DOHH2 (cell line): ENCODE measurements around the gene SLC6A17.

Experiments used
- H3F3A ChIP-seq: fragments of 200-600 bp; sonication (generic), shearing (Covaris generic); 2 replicates; pipeline ENCODE4 v1.6.0; 2016; ENCODE audit warnings: antibody characterized with exemption, mild to moderate bottlenecking; ENCODE audit not compliant: control insufficient read depth, insufficient read depth
- H3K27ac ChIP-seq: fragments of 200-600 bp; sonication (generic); 2 replicates; pipeline ENCODE4 v1.5.1; 2014; ENCODE audit warnings: low read depth, mild to moderate bottlenecking, low read length, moderate library complexity
- H3K27me3 ChIP-seq: fragments of 200-600 bp; sonication (generic); 2 replicates; pipeline ENCODE4 v1.6.1; 2014; ENCODE audit warnings: mild to moderate bottlenecking, low read length, mixed read lengths; ENCODE audit not compliant: control insufficient read depth
- H3K36me3 ChIP-seq: fragments of 200-600 bp; sonication (generic); 2 replicates; pipeline ENCODE4 v1.6.1; 2014; ENCODE audit warnings: mild to moderate bottlenecking, low read length, moderate library complexity, mixed read lengths; ENCODE audit not compliant: control insufficient read depth
- H3K4me1 ChIP-seq: fragments of 200-600 bp; sonication (generic); 2 replicates; pipeline ENCODE4 v1.6.1; 2014; ENCODE audit warnings: mild to moderate bottlenecking, low read length, mixed read lengths; ENCODE audit not compliant: control insufficient read depth
- H3K4me2 ChIP-seq: fragments of 200-600 bp; sonication (generic); 2 replicates; pipeline ENCODE4 v1.6.0; 2014; ENCODE audit warnings: mild to moderate bottlenecking, low read length, moderate library complexity
- H3K4me3 ChIP-seq: fragments of 200-600 bp; sonication (generic); 2 replicates; pipeline ENCODE4 v1.5.1; 2014; ENCODE audit warnings: mild to moderate bottlenecking, low read length, mixed read lengths
- H3K79me2 ChIP-seq: fragments of 200-600 bp; sonication (generic); 2 replicates; pipeline ENCODE4 v1.6.1; 2014; ENCODE audit warnings: mild to moderate bottlenecking, low read length, mixed read lengths; ENCODE audit not compliant: control insufficient read depth
- H3K9me2 ChIP-seq: fragments of 200-600 bp; sonication (generic); replicated peaks from 2 replicates; pipeline ENCODE4 v1.6.1; 2014; ENCODE audit warnings: mild to moderate bottlenecking, low read length, mixed read lengths; ENCODE audit not compliant: control insufficient read depth
- H3K9me3 ChIP-seq: fragments of 200-600 bp; sonication (generic); 2 replicates; pipeline ENCODE4 v1.6.1; 2014; ENCODE audit warnings: antibody characterized with exemption, low read length, mixed read lengths; ENCODE audit not compliant: control insufficient read depth, insufficient read depth
- H4K20me1 ChIP-seq: fragments of 200-600 bp; sonication (generic); 2 replicates; pipeline ENCODE4 v1.6.0; 2014; ENCODE audit warnings: low read depth, mild to moderate bottlenecking, antibody characterized with exemption, low read length, moderate library complexity; ENCODE audit not compliant: control insufficient read depth, insufficient read depth
- CTCF ChIP-seq: fragments of 200-600 bp; sonication (generic); IDR thresholded peaks from one replicate; pipeline ENCODE4 v1.5.1; 2014; ENCODE audit warnings: antibody characterized with exemption, mild to moderate bottlenecking, low read depth, low read length; ENCODE audit not compliant: poor library complexity, severe bottlenecking
- EZH2phosphoT487 ChIP-seq: fragments of 200-600 bp; sonication (generic); IDR thresholded peaks from 2 replicates; pipeline ENCODE4 v1.6.1; 2017; ENCODE audit warnings: borderline replicate concordance, mild to moderate bottlenecking, antibody characterized with exemption, low read length, moderate library complexity, mixed read lengths

The SLC6A17 gene

GRCh38 chr1:110243574-110243973 lies 93.3 kb downstream of the SLC6A17 start:
- H3K9me3 ChIP-seq, result no peaks in the 10 kb centered on the region
- H3K79me2 ChIP-seq, result no peaks in the 10 kb centered on the region
- no peaks in the 10 kb centered on the region for H3K36me3 ChIP-seq
- peak overlapping the region; percentile 65 for H3K4me2 ChIP-seq
- peak overlapping the region; percentile 55 for H3K4me3 ChIP-seq
- no peaks in the 10 kb centered on the region for H3K9me2 ChIP-seq
- TF ChIP-seq EZH2phosphoT487, result no peak
- no peak for TF ChIP-seq CTCF
- H3K4me1 ChIP-seq, result peaks cover 46% of the 10 kb centered on the region
- peaks cover 11% of the 10 kb centered on the region; the same call in 1 of the 2 replicates for H3F3A ChIP-seq
- peak overlapping the region; percentile 65 for H3K27ac ChIP-seq
- H3K27me3 ChIP-seq, result no peaks in the 10 kb centered on the region
- H4K20me1 ChIP-seq, result no peaks in the 10 kb centered on the region

GRCh38 chr1:110245876-110246620 lies 95.8 kb downstream of the SLC6A17 start:
- no peak overlapping the region for H3K27ac ChIP-seq
- no peak for TF ChIP-seq EZH2phosphoT487
- no peak for TF ChIP-seq CTCF
- H3K4me1 ChIP-seq, result peaks cover 28% of the 10 kb centered on the region
- H3K4me3 ChIP-seq, result no peak overlapping the region
- H3K27me3 ChIP-seq, result no peaks in the 10 kb centered on the region
- H3K79me2 ChIP-seq, result no peaks in the 10 kb centered on the region
- no peak overlapping the region for H3K4me2 ChIP-seq
- peaks cover 11% of the 10 kb centered on the region; the same call in 1 of the 2 replicates for H3F3A ChIP-seq
- no peaks in the 10 kb centered on the region for H3K9me3 ChIP-seq
- H3K9me2 ChIP-seq, result no peaks in the 10 kb centered on the region
- H4K20me1 ChIP-seq, result no peaks in the 10 kb centered on the region
- no peaks in the 10 kb centered on the region for H3K36me3 ChIP-seq

- H3K4me2 ChIP-seq, result no peak overlapping the region
- no peak overlapping the region for H3K4me3 ChIP-seq
- H3K9me3 ChIP-seq, result no peaks in the 10 kb centered on the region
- H3K9me2 ChIP-seq, result no peaks in the 10 kb centered on the region
- peaks cover 14% of the 10 kb centered on the region for H3K4me1 ChIP-seq
- TF ChIP-seq CTCF, result no peak
- no peak for TF ChIP-seq EZH2phosphoT487
- no peaks in the 10 kb centered on the region for H3K36me3 ChIP-seq
- H4K20me1 ChIP-seq, result no peaks in the 10 kb centered on the region
- no peaks in the 10 kb centered on the region for H3K79me2 ChIP-seq
- H3K27me3 ChIP-seq, result no peaks in the 10 kb centered on the region
- H3F3A ChIP-seq, result peaks cover 4% of the 10 kb centered on the region; the same call in 1 of the 2 replicates
- H3K27ac ChIP-seq, result no peak overlapping the region
These were observed 98.5 kb downstream of the SLC6A17 start for GRCh38 chr1:110248746-110249145.
